GM19395 (cell line): ENCODE results near the gene PARD3.

ENCODE experiments used
- ATAC-seq: cut with Tn5 transposase; IDR thresholded peaks from one replicate; pipeline ENCODE4 v1.9.1; 2021; ENCODE audit warnings: mild to moderate bottlenecking, moderate library complexity; ENCODE audit not compliant: unreplicated experiment

The PARD3 gene

GRCh38 chr10:34155812-34156211, 659.3 kb downstream of the PARD3 start:
- ATAC-seq = no peak

- ATAC-seq = no peak
These were observed 660.7 kb downstream of the PARD3 start for GRCh38 chr10:34154383-34154900.

- ATAC-seq = no peak
These were observed 661.3 kb downstream of the PARD3 start for GRCh38 chr10:34153663-34154382.

GRCh38 chr10:34152434-34152833, 662.7 kb downstream of the PARD3 start:
- ATAC-seq = no peak

- ATAC-seq = no peak
These were observed 663.2 kb downstream of the PARD3 start for GRCh38 chr10:34151931-34152330.

GRCh38 chr10:34151481-34151880, 663.6 kb downstream of the PARD3 start:
- ATAC-seq = no peak

- no peak for ATAC-seq
These were observed 665.0 kb downstream of the PARD3 start for GRCh38 chr10:34150103-34150502.

GRCh38 chr10:34148305-34148657, 666.8 kb downstream of the PARD3 start:
- no peak for ATAC-seq

- no peak for ATAC-seq
These were observed 667.3 kb downstream of the PARD3 start for GRCh38 chr10:34147641-34148304.

- ATAC-seq = no peak
These were observed 669.4 kb downstream of the PARD3 start for GRCh38 chr10:34145715-34146114.

GRCh38 chr10:34143466-34143865, 671.6 kb downstream of the PARD3 start:
- no peak for ATAC-seq

GRCh38 chr10:34141032-34141680, 673.9 kb downstream of the PARD3 start:
- ATAC-seq = no peak

GRCh38 chr10:34139559-34139958, 675.5 kb downstream of the PARD3 start:
- ATAC-seq = no peak

GRCh38 chr10:34137955-34138354, 677.1 kb downstream of the PARD3 start:
- ATAC-seq = no peak

- ATAC-seq = no peak
These were observed 677.9 kb downstream of the PARD3 start for GRCh38 chr10:34137201-34137600.

- ATAC-seq = peak; percentile 80
These were observed 679.6 kb downstream of the PARD3 start for GRCh38 chr10:34135515-34135914.

- ATAC-seq = no peak
These were observed 680.5 kb downstream of the PARD3 start for GRCh38 chr10:34134602-34135001.

- ATAC-seq = no peak
These were observed 681.7 kb downstream of the PARD3 start for GRCh38 chr10:34133406-34133805.

GRCh38 chr10:34131152-34131551, 683.9 kb downstream of the PARD3 start:
- ATAC-seq = no peak

- ATAC-seq = no peak
These were observed 687.4 kb downstream of the PARD3 start for GRCh38 chr10:34127676-34128075.

- no peak for ATAC-seq
These were observed 688.5 kb downstream of the PARD3 start for GRCh38 chr10:34126371-34127151.
